NCI-H2196 (cell line): Measurements from ENCODE around the gene COBLL1.

Experiments
- DNase-seq: peaks from one replicate; lab custom pipeline; 2025; ENCODE audit not compliant: unreplicated experiment; lab: John Stamatoyannopoulos, UW

Gene COBLL1

GRCh38 chr2:164760179-164760578, 81.4 kb downstream of the COBLL1 start:
- no peak for DNase-seq

GRCh38 chr2:164757934-164758695, 83.5 kb downstream of the COBLL1 start:
- DNase-seq = no peak

GRCh38 chr2:164756773-164757172, 84.8 kb downstream of the COBLL1 start:
- no peak for DNase-seq

GRCh38 chr2:164755952-164756351, 85.7 kb downstream of the COBLL1 start:
- DNase-seq = no peak

- DNase-seq = no peak
Observed at GRCh38 chr2:164754157-164755093, 87.2 kb downstream of the COBLL1 start.

GRCh38 chr2:164752956-164753355, 88.7 kb downstream of the COBLL1 start:
- no peak for DNase-seq

- DNase-seq = no peak
Observed at GRCh38 chr2:164747783-164748433, 93.7 kb downstream of the COBLL1 start.

GRCh38 chr2:164747140-164747539, 94.5 kb downstream of the COBLL1 start:
- DNase-seq = no peak

GRCh38 chr2:164746713-164747112, 94.9 kb downstream of the COBLL1 start:
- no peak for DNase-seq

- no peak for DNase-seq
Observed at GRCh38 chr2:164745012-164745797, 96.4 kb downstream of the COBLL1 start.

- no peak for DNase-seq
Observed at GRCh38 chr2:164742738-164743317, 98.8 kb downstream of the COBLL1 start.

- DNase-seq = no peak
Observed at GRCh38 chr2:164739966-164740365, 101.7 kb downstream of the COBLL1 start.

- peak; percentile 92 for DNase-seq
Observed at GRCh38 chr2:164737612-164738081, 104.0 kb downstream of the COBLL1 start.

GRCh38 chr2:164735309-164735919, 106.2 kb downstream of the COBLL1 start:
- DNase-seq = peak; percentile 23

- no peak for DNase-seq
Observed at GRCh38 chr2:164734196-164734595, 107.4 kb downstream of the COBLL1 start.

GRCh38 chr2:164725542-164725941, 116.1 kb downstream of the COBLL1 start:
- no peak for DNase-seq

- no peak for DNase-seq
Observed at GRCh38 chr2:164722616-164723338, 118.8 kb downstream of the COBLL1 start.

- DNase-seq = no peak
Observed at GRCh38 chr2:164721430-164721829, 120.2 kb downstream of the COBLL1 start.
